Type B pancreatic cell (in vitro differentiated cells): ENCODE measurements around the gene PVR. TPM values are rescaled to one million over a fixed set of nuclear protein-coding genes. Genes with fewer than 3 reads are reported as not detected.

Source experiments
- DNase-seq: peaks from one replicate; pipeline ENCODE4 v3.0.0; 2021; ENCODE audit warnings: mixed read lengths; ENCODE audit not compliant: unreplicated experiment; ENCODE audit errors: extremely low spot score
- H3K27ac Mint-ChIP-seq: 2 replicates; pipeline ENCODE4 v1.8.0; 2021; ENCODE audit warnings: mild to moderate bottlenecking, mixed read lengths
- H3K27me3 Mint-ChIP-seq: 2 replicates; pipeline ENCODE4 v1.8.0; 2021; ENCODE audit warnings: mixed read lengths
- H3K36me3 Mint-ChIP-seq: 2 replicates; pipeline ENCODE4 v1.8.0; 2021; ENCODE audit warnings: mixed read lengths
- H3K4me1 Mint-ChIP-seq: one replicate; pipeline ENCODE4 v1.8.0; 2021; ENCODE audit warnings: mixed read lengths; ENCODE audit not compliant: unreplicated experiment
- H3K4me3 Mint-ChIP-seq: 2 replicates; pipeline ENCODE4 v1.8.0; 2021; ENCODE audit warnings: mild to moderate bottlenecking, mixed read lengths
- H3K9me3 Mint-ChIP-seq: 2 replicates; pipeline ENCODE4 v1.8.0; 2021; ENCODE audit warnings: mixed read lengths
- CTCF ChIP-seq: fragments of 200-600 bp; sonication (generic); conservative IDR thresholded peaks from 2 replicates; pipeline ENCODE4 v1.5.0; 2021; ENCODE audit warnings: antibody characterized with exemption, mild to moderate bottlenecking
- total RNA-seq: library from RNA; stranded (reverse); gene quantifications from 2 replicates; pipeline ENCODE4 v1.2.1, GENCODE V29; 2021; ENCODE audit warnings: low replicate concordance

The PVR gene
- total RNA-seq, 1 donor from 2014 or later = 29.7 TPM

GRCh38 chr19:44684892-44685863 is 41.5 kb downstream of the PVR start:
- Mint-ChIP-seq H3K9me3 (no peaks in the 10 kb centered on the region), H3K27ac (peak overlapping the region; percentile 16), H3K4me3 (no peak overlapping the region), H3K36me3 (no peaks in the 10 kb centered on the region), H3K4me1 (peaks cover 4% of the 10 kb centered on the region), H3K27me3 (no peaks in the 10 kb centered on the region)
- no peak for TF ChIP-seq CTCF
- no peak for DNase-seq

GRCh38 chr19:44685877-44686276 is 42.2 kb downstream of the PVR start:
- H3K36me3 Mint-ChIP-seq = no peaks in the 10 kb centered on the region
- H3K27me3 Mint-ChIP-seq = no peaks in the 10 kb centered on the region
- TF ChIP-seq CTCF = no peak
- no peaks in the 10 kb centered on the region for H3K9me3 Mint-ChIP-seq
- H3K27ac Mint-ChIP-seq = no peak overlapping the region
- DNase-seq = no peak
- peaks cover 4% of the 10 kb centered on the region for H3K4me1 Mint-ChIP-seq
- no peak overlapping the region for H3K4me3 Mint-ChIP-seq

GRCh38 chr19:44686896-44687295 is 43.2 kb downstream of the PVR start:
- no peak for DNase-seq
- H3K27ac Mint-ChIP-seq = no peak overlapping the region
- H3K36me3 Mint-ChIP-seq = no peaks in the 10 kb centered on the region

GRCh38 chr19:44687888-44688287 is 44.2 kb downstream of the PVR start:
- no peak for TF ChIP-seq CTCF
- Mint-ChIP-seq H3K4me1 (peaks cover 4% of the 10 kb centered on the region), H3K27ac (no peak overlapping the region), H3K36me3 (no peaks in the 10 kb centered on the region), H3K27me3 (no peaks in the 10 kb centered on the region), H3K9me3 (no peaks in the 10 kb centered on the region), H3K4me3 (no peak overlapping the region)
- DNase-seq = no peak

More at GRCh38 chr19:44686896-44687295, 43.2 kb downstream of the PVR start:
- Mint-ChIP-seq H3K27me3 (no peaks in the 10 kb centered on the region), H3K4me1 (peaks cover 4% of the 10 kb centered on the region), H3K9me3 (no peaks in the 10 kb centered on the region), H3K4me3 (no peak overlapping the region)
- TF ChIP-seq CTCF = no peak

- H3K9me3 Mint-ChIP-seq = no peaks in the 10 kb centered on the region
- H3K4me1 Mint-ChIP-seq = peaks cover 4% of the 10 kb centered on the region
- H3K27me3 Mint-ChIP-seq = no peaks in the 10 kb centered on the region
- H3K27ac Mint-ChIP-seq = peak overlapping the region; percentile 30
- H3K36me3 Mint-ChIP-seq = no peaks in the 10 kb centered on the region
- H3K4me3 Mint-ChIP-seq = no peak overlapping the region
- peak; percentile 84 for DNase-seq
- peak; percentile 95 for TF ChIP-seq CTCF
Observed at GRCh38 chr19:44689290-44690130, 45.8 kb downstream of the PVR start.
